GM12891 (cell line): Measurements from ENCODE around the gene CRAT.

Source experiments
- DNase-seq: peaks from one replicate; pipeline ENCODE4 v3.0.0; 2011; ENCODE audit warnings: low spot score; ENCODE audit not compliant: insufficient read length
- FAIRE-seq: peaks from 2 replicates; lab custom pipeline; 2011; peaks lifted over from hg19 to GRCh38; lab: Jason Lieb, UNC
- PAX5 ChIP-seq: IDR thresholded peaks from 2 replicates; pipeline ENCODE4 v1.6.1; 2011; ENCODE audit warnings: low read length, moderate library complexity, mild to moderate bottlenecking; ENCODE audit not compliant: insufficient read depth, severe bottlenecking
- POLR2A ChIP-seq: IDR thresholded peaks from 2 replicates; pipeline ENCODE4 v1.6.1; 2011; ENCODE audit warnings: low read depth, low read length, control low read depth
- POLR2AphosphoS5 ChIP-seq: IDR thresholded peaks from 2 replicates; pipeline ENCODE4 v1.6.1; 2011; ENCODE audit warnings: low read depth, low read length, control low read depth
- POU2F2 ChIP-seq: IDR thresholded peaks from 2 replicates; pipeline ENCODE4 v1.6.1; 2011; ENCODE audit warnings: low read depth, mild to moderate bottlenecking, control low read depth, low read length, moderate library complexity
- SPI1 ChIP-seq: IDR thresholded peaks from 2 replicates; pipeline ENCODE4 v1.6.1; 2011; ENCODE audit warnings: low read depth, low read length, control low read depth
- TAF1 ChIP-seq: IDR thresholded peaks from 2 replicates; pipeline ENCODE4 v1.6.1; 2011; ENCODE audit warnings: low read depth, low read length, control low read depth

CRAT gene

GRCh38 chr9:129093602-129094386, 16.8 kb downstream of the CRAT start:
- no peak for FAIRE-seq
- TF ChIP-seq POU2F2 (no peak), POLR2AphosphoS5 (no peak), POLR2A (no peak), SPI1 (no peak), PAX5 (no peak), TAF1 (no peak)

GRCh38 chr9:129089246-129089645, 21.3 kb downstream of the CRAT start:
- TF ChIP-seq POLR2AphosphoS5 (no peak), PAX5 (no peak), SPI1 (no peak), POLR2A (no peak), POU2F2 (no peak)
- FAIRE-seq (no peak), DNase-seq (no peak)

More at GRCh38 chr9:129093602-129094386, 16.8 kb downstream of the CRAT start:
- no peak for DNase-seq

- TF ChIP-seq POLR2AphosphoS5 (no peak), PAX5 (no peak), POU2F2 (no peak), TAF1 (no peak)
- FAIRE-seq (no peak), DNase-seq (no peak)
Observed at GRCh38 chr9:129084087-129084486, 26.5 kb downstream of the CRAT start.

DNA sequence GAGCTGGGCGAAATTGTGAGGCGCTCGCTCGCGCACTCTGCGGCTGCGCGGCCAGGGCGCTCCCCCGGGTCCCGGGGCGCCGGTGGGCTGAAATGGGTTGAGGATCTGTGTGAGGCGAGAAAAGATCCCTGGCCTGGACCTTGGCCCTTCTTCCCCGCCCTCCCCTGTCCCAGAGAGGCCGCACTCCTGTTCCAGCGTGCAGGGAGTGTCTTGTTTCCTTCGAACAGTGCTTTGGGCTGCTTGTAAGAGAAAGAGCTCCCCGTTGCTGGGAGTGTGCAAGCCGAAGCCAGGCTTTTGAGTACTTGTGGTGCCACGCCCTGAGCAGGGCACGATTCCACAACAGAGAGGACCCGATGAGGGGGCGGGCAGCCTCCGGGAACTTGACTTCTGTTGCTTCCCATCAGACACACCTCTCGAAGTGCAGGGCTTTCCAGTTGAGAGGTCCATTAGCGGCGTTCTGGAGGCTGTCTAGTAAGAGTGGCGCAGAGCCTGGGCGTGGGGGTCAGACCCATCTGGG, 29.1 kb downstream of the CRAT start:
- TF ChIP-seq POLR2A (no peak), SPI1 (no peak), PAX5 (no peak), POLR2AphosphoS5 (no peak), TAF1 (no peak), POU2F2 (no peak)
- FAIRE-seq (no peak), DNase-seq (peak; percentile 99)

GRCh38 chr9:129080601-129081387, 29.8 kb downstream of the CRAT start, which contains the start of gene DOLPP1:
TSS of gene DOLPP1 (plus strand) at chr9:129081111. CDS start at chr9:129081132, 21 bp downstream.
- DNase-seq (peak; percentile 100), FAIRE-seq (peak; percentile 99)
- TF ChIP-seq POLR2A = peak; percentile 70
- TF ChIP-seq TAF1 = peak; percentile 77
- no peak for TF ChIP-seq POU2F2
- TF ChIP-seq POLR2AphosphoS5 = peak; percentile 78
- TF ChIP-seq PAX5 = no peak

GRCh38 chr9:129080298-129080600, 30.3 kb downstream of the CRAT start:
- TF ChIP-seq TAF1 (no peak), SPI1 (no peak), POU2F2 (no peak), PAX5 (no peak), POLR2A (no peak), POLR2AphosphoS5 (no peak)
- DNase-seq (no peak), FAIRE-seq (no peak)

DNA sequence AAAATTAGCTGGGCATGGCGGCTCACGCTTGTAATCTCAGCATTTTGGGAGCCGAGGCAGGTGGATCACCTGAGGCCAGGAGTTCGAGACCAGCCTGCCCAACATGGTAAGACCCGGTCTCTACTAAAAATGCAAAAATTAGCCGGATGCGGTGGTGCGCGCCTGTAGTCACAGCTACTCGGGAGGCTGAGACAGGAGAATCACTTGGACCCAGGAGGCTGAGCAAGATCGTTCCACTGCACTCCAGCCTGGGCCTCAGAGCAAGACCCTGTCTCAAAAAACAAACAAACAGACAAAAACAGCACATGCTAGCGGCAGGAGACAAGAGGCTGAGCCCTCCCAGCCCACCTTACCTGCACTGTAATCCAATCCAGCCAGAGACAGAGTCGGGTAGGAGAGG, 30.8 kb downstream of the CRAT start:
- DNase-seq (no peak), FAIRE-seq (no peak)
- TF ChIP-seq PAX5 = no peak
- TF ChIP-seq POLR2A = no peak
- TF ChIP-seq TAF1 = no peak
- no peak for TF ChIP-seq POU2F2
- TF ChIP-seq SPI1 = no peak
- TF ChIP-seq POLR2AphosphoS5 = no peak

DNA sequence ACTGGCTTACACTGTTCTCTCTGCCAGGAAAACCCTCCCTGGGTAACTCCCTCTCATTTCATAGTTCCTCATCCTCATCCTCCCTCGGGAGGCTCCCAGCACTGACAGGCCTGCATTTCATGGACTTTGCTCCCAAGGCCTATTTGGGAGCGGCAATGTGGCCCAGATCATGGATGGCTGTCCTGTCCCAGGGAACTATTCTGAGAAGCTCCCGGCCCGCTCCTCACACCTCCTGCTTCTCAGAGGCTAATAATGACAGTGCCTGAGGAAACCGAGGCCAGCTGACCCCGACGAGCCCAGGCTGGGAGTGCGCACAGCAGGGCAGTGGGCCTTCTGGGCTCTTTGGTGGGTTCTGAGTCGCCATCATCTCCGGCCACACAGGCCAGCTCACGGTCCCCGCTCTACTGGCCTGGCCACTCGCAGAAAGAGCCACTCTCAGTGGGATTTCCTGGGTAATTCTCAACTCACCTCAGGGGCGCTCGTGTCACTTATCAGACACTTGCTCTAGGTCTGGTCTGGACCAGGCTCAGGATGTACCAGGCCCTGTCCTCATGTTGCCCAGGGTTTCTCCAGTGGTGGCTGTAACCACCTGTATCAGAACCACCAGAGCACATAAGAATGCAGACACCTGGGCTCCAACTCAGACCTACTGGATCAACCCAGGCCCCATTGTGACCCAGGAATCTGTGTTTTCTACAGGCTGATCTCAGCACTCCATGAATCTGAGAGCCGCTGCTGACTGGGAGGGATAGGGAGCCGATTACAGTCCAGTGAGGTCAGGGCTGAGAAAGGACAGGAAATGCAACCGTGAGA, 31.7 kb downstream of the CRAT start:
- DNase-seq = no peak
- TF ChIP-seq SPI1 = no peak
- no peak for TF ChIP-seq PAX5
- no peak for TF ChIP-seq TAF1
- TF ChIP-seq POLR2A = no peak
- TF ChIP-seq POLR2AphosphoS5 = no peak
- no peak for TF ChIP-seq POU2F2

DNA sequence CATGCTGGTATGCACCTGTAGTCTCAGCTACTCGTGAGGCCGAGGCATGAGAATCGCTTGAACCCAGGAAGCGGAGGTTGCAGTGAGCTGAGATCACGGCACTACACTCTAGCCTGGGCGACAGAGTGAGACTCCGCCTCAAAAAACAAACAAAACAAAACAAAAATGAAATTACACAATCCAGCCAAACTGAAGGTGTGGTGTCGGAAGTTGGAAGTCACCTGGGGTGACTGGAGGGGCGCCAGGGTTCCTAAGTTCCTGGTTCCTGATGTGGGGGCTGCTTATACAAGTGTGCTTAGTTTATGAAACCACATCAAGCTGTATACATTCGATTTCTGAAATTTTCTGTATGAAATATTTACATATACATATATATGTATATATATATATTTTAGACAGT, 33.4 kb downstream of the CRAT start:
- no peak for TF ChIP-seq PAX5
- no peak for FAIRE-seq
- DNase-seq = no peak

More for the DNA sequence above, 31.7 kb downstream of the CRAT start:
- no peak for FAIRE-seq

DNA sequence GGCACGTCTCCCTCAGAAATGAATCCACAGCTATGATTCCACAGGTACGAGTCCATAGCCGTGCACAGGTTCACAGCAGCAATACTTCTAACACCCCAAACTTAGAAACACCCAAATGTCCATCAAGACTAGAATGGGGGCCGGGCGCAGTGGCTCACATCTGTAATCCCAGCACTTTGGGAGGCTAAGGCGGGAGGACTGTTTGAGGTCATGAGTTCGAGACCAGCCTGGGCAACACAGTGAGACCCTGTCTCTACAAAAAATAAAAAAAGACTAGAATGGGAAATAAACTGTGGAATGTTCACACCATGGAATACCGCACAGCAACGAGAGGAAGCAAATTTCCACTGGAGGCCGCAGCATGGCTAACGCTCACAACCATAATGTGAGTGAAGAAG, 34.0 kb downstream of the CRAT start:
- TF ChIP-seq POLR2A (no peak), POLR2AphosphoS5 (no peak), SPI1 (no peak), PAX5 (no peak)
- DNase-seq (no peak), FAIRE-seq (no peak)
